IMR-90 (cell line): ENCODE results near the gene TRMT10A. TPM values are rescaled to one million over a fixed set of nuclear protein-coding genes. Genes with fewer than 3 reads are reported as not detected.

Experiments
- ATAC-seq: fragments of 200-7000 bp; cut with Tn5 transposase; 2 replicates; pipeline ENCODE4 v1.9.1; 2020; ENCODE audit warnings: low read depth, mild to moderate bottlenecking, moderate library complexity
- BruUV-seq: library from RNA; stranded (reverse); fragments of 400-500 nt; replicated peaks from 2 replicates; lab custom pipeline; 2021; lab: Mats Ljungman, UMichigan
- CTCF ChIA-PET: fragments of 300-600 bp; formaldehyde crosslinking; extraction: SDS; loops from one replicate; lab custom pipeline; 2021; ENCODE audit warnings: antibody characterized with exemption; lab: Yijun Ruan, JAX
- POLR2A ChIA-PET: fragments of 300-600 bp; sonication (Branson Sonifier 250); formaldehyde crosslinking; loops from one replicate; lab custom pipeline; 2022; ENCODE audit warnings: antibody characterized with exemption; ENCODE audit not compliant: unreplicated experiment; lab: Charles Lee
- DNase-seq: peaks from one replicate; pipeline ENCODE4 v3.0.0; 2013
- H2AFZ ChIP-seq: replicated peaks from 2 replicates; pipeline ENCODE3; 2013; ENCODE audit warnings: low read length, mild to moderate bottlenecking; ENCODE audit not compliant: poor library complexity
- H2AK5ac ChIP-seq: 2 replicates; pipeline ENCODE4 v1.6.1; 2013; ENCODE audit warnings: low read depth, low read length, inconsistent platforms
- H2AK9ac ChIP-seq: replicated peaks from 2 replicates; pipeline ENCODE3; 2013; ENCODE audit warnings: mild to moderate bottlenecking, low read depth, low read length, moderate library complexity; ENCODE audit not compliant: poor library complexity
- H2BK120ac ChIP-seq: 2 replicates; pipeline ENCODE4 v1.6.1; 2013; ENCODE audit warnings: low read depth, low read length, inconsistent platforms
- H2BK15ac ChIP-seq: 3 replicates; pipeline ENCODE4 v1.6.1; 2013; ENCODE audit warnings: low read depth, low read length, inconsistent platforms
- H2BK20ac ChIP-seq: 2 replicates; pipeline ENCODE4 v1.6.1; 2013; ENCODE audit warnings: low read depth, mild to moderate bottlenecking, inconsistent platforms, low read length, moderate library complexity
- H2BK5ac ChIP-seq: 2 replicates; pipeline ENCODE4 v1.6.1; 2013; ENCODE audit warnings: mild to moderate bottlenecking, low read depth, low read length, inconsistent platforms; ENCODE audit not compliant: poor library complexity, severe bottlenecking
- H3K14ac ChIP-seq: replicated peaks from 2 replicates; pipeline ENCODE4 v1.6.1; 2013; ENCODE audit warnings: low read depth, low read length, inconsistent platforms
- H3K18ac ChIP-seq: 2 replicates; pipeline ENCODE4 v1.6.1; 2013; ENCODE audit warnings: low read depth, low read length, control low read depth
- H3K23ac ChIP-seq: 2 replicates; pipeline ENCODE4 v1.6.1; 2013; ENCODE audit warnings: low read depth, low read length, inconsistent platforms
- H3K27ac ChIP-seq: 2 replicates; pipeline ENCODE4 v1.5.1; 2013; ENCODE audit warnings: mild to moderate bottlenecking, control low read depth, low read length; ENCODE audit not compliant: insufficient read depth
- H3K27me3 ChIP-seq: 2 replicates; pipeline ENCODE4 v1.6.1; 2013; ENCODE audit warnings: low read length; ENCODE audit not compliant: control insufficient read depth, insufficient read depth
- H3K36me3 ChIP-seq: 2 replicates; pipeline ENCODE4 v1.6.1; 2013; ENCODE audit warnings: low read length, mixed read lengths; ENCODE audit not compliant: control insufficient read depth, insufficient read depth
- H3K4ac ChIP-seq: 2 replicates; pipeline ENCODE4 v1.6.1; 2013; ENCODE audit warnings: low read depth, low read length, inconsistent platforms
- H3K4me1 ChIP-seq: 2 replicates; pipeline ENCODE4 v1.6.1; 2013; ENCODE audit warnings: low read length, mixed read lengths; ENCODE audit not compliant: control insufficient read depth, insufficient read depth
- H3K4me2 ChIP-seq: 2 replicates; pipeline ENCODE4 v1.6.1; 2013; ENCODE audit warnings: low read depth, mild to moderate bottlenecking, control low read depth, low read length, moderate library complexity
- H3K4me3 ChIP-seq: 2 replicates; pipeline ENCODE4 v1.5.1; 2013; ENCODE audit warnings: low read depth, mild to moderate bottlenecking, control low read depth, low read length, moderate library complexity; ENCODE audit not compliant: insufficient read depth
- H3K56ac ChIP-seq: 2 replicates; pipeline ENCODE4 v1.6.1; 2013; ENCODE audit warnings: low read length, inconsistent platforms; ENCODE audit not compliant: insufficient read depth; ENCODE audit errors: extremely low read depth
- H3K79me1 ChIP-seq, 2 experiments: 2 replicates each; pipeline ENCODE4 v1.6.1; 2013; ENCODE audit warnings: low read length in 2 of 2, inconsistent platforms in 1 of 2, low read depth in 1 of 2
- H3K9ac ChIP-seq: 2 replicates; pipeline ENCODE4 v1.6.1; 2013; ENCODE audit warnings: low read depth, low read length, control low read depth
- H3K9me1 ChIP-seq: 2 replicates; pipeline ENCODE4 v1.6.1; 2013; ENCODE audit warnings: low read length, inconsistent platforms; ENCODE audit not compliant: insufficient read depth
- H3K9me3 ChIP-seq: 2 replicates; pipeline ENCODE4 v1.6.1; 2013; ENCODE audit warnings: low read length; ENCODE audit not compliant: control insufficient read depth, insufficient read depth
- H4K20me1 ChIP-seq: 2 replicates; pipeline ENCODE4 v1.6.1; 2013; ENCODE audit warnings: low read length, inconsistent platforms; ENCODE audit not compliant: insufficient read depth
- H4K5ac ChIP-seq: 2 replicates; pipeline ENCODE4 v1.6.1; 2013; ENCODE audit warnings: mild to moderate bottlenecking, low read depth, low read length, control low read depth
- H4K8ac ChIP-seq, 2 experiments: 2 replicates each; pipeline ENCODE4 v1.6.1; 2013; ENCODE audit warnings: low read depth in 2 of 2, low read length in 2 of 2, control low read depth in 1 of 2, inconsistent platforms in 1 of 2
- H4K91ac ChIP-seq: 2 replicates; pipeline ENCODE4 v1.6.1; 2013; ENCODE audit warnings: low read depth, low read length, inconsistent platforms; ENCODE audit not compliant: insufficient read depth
- CEBPB ChIP-seq: IDR thresholded peaks from 2 replicates; pipeline ENCODE4 v1.6.1; 2012; ENCODE audit warnings: low read depth, low read length, improper control_type of control experiment
- MAZ ChIP-seq: IDR thresholded peaks from 2 replicates; pipeline ENCODE4 v1.6.1; 2012; ENCODE audit warnings: low read depth, mild to moderate bottlenecking, low read length, improper control_type of control experiment, moderate library complexity, borderline replicate concordance
- WGBS, 2 experiments: methylation state at CpG; one replicate each; pipeline versions ENCODE4 v1.1.5 to v1.1.7; 2013; ENCODE audit warnings: missing lambda C conversion rate in 2 of 2; ENCODE audit not compliant: insufficient read length in 1 of 2; ENCODE audit errors: extremely low coverage in 2 of 2; 5-methylcytosine and 5-hydroxymethylcytosine counted together
- dilution Hi-C: fragments of 300-500 bp; cut with HindIII; formaldehyde crosslinking; loops from one replicate; pipeline ENCODE4 v1.14.3; 2018; ENCODE audit warnings: low sequenced_read_pairs; ENCODE audit not compliant: unreplicated experiment
- in situ Hi-C: fragments of 300-500 bp; cut with MboI; formaldehyde crosslinking; loops from 3 replicates; pipeline ENCODE4 v1.14.3; 2019; ENCODE audit warnings: low sequenced_read_pairs, inconsistent platforms, mixed read lengths
- intact Hi-C: fragments of 100-400 bp; cut with micrococcal nuclease; formaldehyde crosslinking; loops from 2 replicates; pipeline ENCODE4 v1.10.0; 2022
- polyA plus RNA-seq, 3 experiments: library from polyadenylated mRNA; depleted of rRNA; stranded (reverse); fragments of >200 nt; gene quantifications; 2 replicates each; pipeline ENCODE4 v1.2.3, GENCODE V29; 2012; ENCODE audit warnings: low replicate concordance in 1 of 3
- total RNA-seq: library from RNA; depleted of rRNA; stranded (reverse); fragments of >200 nt; gene quantifications from 2 replicates; pipeline ENCODE4 v1.2.3, GENCODE V29; 2012

TRMT10A gene
- total and polyA plus RNA-seq, 2 of the 4 experiments (the other 2 are of a cell fraction), result 3.8 to 4.3 TPM

DNA sequence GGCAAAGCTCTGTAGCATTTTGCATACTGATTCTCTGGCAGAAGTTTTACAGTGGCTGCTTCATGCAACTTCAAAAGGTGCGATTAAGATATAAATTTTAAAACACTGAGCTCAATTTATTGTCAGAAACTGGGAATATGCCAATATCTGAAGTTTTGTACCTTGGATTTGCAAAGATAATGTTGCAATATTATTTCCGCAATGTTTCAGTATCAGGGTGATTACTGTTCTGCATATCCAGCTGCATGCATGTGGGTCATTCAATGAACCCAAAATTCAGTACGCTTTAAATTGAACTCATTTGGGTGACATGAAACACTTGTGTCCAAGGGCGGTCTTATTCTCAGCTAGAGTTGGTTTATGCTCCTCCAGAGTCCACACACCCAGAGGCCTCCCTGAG is 26.2 kb downstream of the TRMT10A start:
- no peak overlapping the region for H3K18ac ChIP-seq
- H4K8ac ChIP-seq, result no peak overlapping the region
- intact Hi-C loops (no loop called here), dilution Hi-C loops (no loop called here), in situ Hi-C loops (no loop called here)
- DNase-seq (no peak), ATAC-seq (no peak)
- H3K4ac ChIP-seq, result no peak overlapping the region
- no peak overlapping the region for H3K4me3 ChIP-seq
- H3K4me2 ChIP-seq, result no peak overlapping the region
- no peaks in the 10 kb centered on the region for H4K20me1 ChIP-seq
- H2AK9ac ChIP-seq, result no peak overlapping the region
- no peak overlapping the region for H2BK20ac ChIP-seq
- no CpG with 5 or more reads among the region's 4 CpGs for WGBS, 2 experiments
- H3K9ac ChIP-seq, result no peak overlapping the region
- no peak overlapping the region for H3K56ac ChIP-seq
- no TSS peak for BruUV-seq
- TF ChIP-seq MAZ, result no peak
- TF ChIP-seq CEBPB, result no peak
- POLR2A ChIA-PET, result no interaction called here
- no peak overlapping the region for H2BK15ac ChIP-seq
- H2BK5ac ChIP-seq, result no peak overlapping the region
- H2AK5ac ChIP-seq, result no peak overlapping the region
- no peak overlapping the region for H2AFZ ChIP-seq
- H3K79me1 ChIP-seq, result no peaks in the 10 kb centered on the region
- H3K36me3 ChIP-seq, result no peaks in the 10 kb centered on the region
- H3K9me3 ChIP-seq, result no peaks in the 10 kb centered on the region
- H3K4me1 ChIP-seq, result no peaks in the 10 kb centered on the region
- H3K23ac ChIP-seq, result no peak overlapping the region
- no peak overlapping the region for H4K5ac ChIP-seq
- CTCF ChIA-PET, result no interaction called here
- H2BK120ac ChIP-seq, result no peak overlapping the region
- no peak overlapping the region for H3K14ac ChIP-seq
- H4K91ac ChIP-seq, result no peak overlapping the region
- H3K27ac ChIP-seq, result no peak overlapping the region
- no peaks in the 10 kb centered on the region for H3K9me1 ChIP-seq
- H3K27me3 ChIP-seq, result peaks cover 3% of the 10 kb centered on the region; the same call in 1 of the 2 replicates
